Astrocyte of the cerebellum (primary cell): ENCODE measurements around the gene COL27A1.
A peak's percentile ranks its signal among the peaks of the same experiment; 100 is the strongest.

ENCODE experiments used
- DNase-seq: peaks from one replicate; pipeline ENCODE4 v3.0.0-alpha.2; 2011; ENCODE audit warnings: low read depth
- H3K4me3 ChIP-seq: 2 replicates; pipeline ENCODE4 v1.5.1; 2011; ENCODE audit warnings: mild to moderate bottlenecking, low read depth, low read length, moderate library complexity
- CTCF ChIP-seq: IDR thresholded peaks from 2 replicates; pipeline ENCODE4 v1.5.1; 2012; ENCODE audit warnings: low read length, low read depth, moderate library complexity, mild to moderate bottlenecking; ENCODE audit errors: missing control alignments
- in situ Hi-C: cut with HindIII; loops from 2 replicates; pipeline ENCODE4 v1.10.0; 2017; ENCODE audit warnings: low sequenced_read_pairs

Gene COL27A1

DNA sequence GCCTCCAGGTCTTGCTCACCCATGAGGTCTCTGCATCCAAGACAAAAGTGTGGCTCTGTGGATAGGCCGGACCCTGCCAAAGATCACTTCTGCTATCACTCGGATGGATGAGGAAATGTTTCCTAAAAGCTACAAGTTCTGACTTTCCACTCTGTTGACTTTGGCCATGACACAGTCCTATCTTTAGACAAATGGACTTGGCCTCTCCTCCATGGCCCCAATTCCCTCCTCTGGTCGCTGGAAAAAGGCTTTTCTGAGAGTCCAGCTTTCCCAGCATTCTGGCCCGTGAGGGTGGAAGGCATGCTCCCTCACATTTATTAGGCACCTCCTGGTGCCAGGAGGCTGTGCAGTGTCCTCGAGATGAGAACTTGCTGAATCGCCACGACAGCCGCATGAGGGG, 83.1 kb downstream of the COL27A1 start:
- in situ Hi-C loops = no loop called here
- no peak overlapping the region for H3K4me3 ChIP-seq
- TF ChIP-seq CTCF = no peak
- no peak for DNase-seq

DNA sequence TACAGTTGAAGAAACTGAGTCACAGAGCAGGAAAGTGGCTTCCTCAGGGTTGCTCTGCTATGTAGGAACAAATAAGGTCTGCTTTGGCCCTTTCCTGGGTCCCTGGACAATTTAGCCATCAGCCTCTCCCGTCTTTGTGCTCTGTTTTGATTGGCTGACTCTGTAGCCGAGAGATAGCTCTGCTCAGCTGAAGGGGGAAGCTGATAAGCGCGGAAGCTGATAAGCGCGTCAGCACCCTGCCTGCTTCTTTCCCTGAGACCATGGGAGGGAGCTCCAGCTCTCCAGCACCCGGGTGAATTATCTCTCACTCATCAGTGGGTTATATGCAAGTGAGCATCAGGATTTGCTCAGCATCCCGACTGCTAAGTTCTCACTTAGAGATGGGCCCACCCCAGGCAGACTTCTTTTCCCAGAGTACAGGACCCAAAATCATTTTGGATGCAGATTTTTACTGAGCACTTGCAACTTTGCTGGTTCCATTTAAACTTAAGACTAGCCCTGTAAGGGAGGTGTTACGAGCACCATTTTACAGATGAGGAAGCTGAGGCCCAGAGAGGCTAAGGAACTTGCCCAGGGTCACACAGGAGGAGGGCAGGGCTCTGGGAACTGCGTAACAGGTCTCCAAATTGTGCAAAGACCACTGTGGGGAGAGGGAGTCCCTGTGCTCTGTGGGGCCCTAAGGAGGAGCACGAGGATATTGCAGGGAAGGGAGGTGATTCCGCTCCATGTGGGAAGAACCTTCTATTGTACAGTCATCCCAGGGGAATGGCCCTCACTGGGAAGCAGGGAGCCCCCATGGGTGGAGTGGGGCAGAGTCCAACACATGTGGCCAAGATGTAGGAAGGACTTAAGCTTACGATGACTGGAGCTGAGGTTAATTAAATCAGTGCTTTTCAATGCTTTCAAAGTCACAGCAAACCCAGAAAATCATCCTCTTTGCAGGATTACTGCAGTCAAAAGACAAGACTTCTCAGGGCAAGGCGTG, 83.8 kb downstream of the COL27A1 start:
- DNase-seq = no peak
- in situ Hi-C loops = no loop called here

DNA sequence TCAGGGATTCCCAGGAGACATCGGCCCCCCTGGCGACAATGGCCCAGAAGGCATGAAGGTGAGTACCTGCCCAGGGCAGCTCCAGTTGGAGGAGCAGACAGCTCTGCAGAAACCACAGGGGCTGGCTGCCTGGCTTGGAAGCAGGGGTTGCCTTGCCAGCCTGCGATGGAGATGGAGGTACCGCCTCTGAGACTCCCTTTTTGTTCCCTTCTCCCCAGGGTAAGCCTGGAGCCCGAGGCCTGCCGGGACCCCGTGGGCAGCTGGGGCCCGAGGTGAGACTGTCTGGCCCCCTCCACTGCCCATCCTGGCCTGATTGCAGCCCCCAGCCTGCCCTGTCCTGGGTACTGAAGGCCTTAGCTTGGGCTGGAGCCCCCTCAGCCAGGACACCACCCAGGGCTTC, 84.9 kb downstream of the COL27A1 start:
- TF ChIP-seq CTCF = no peak
- in situ Hi-C loops = no loop called here
- DNase-seq = no peak
- H3K4me3 ChIP-seq = no peak overlapping the region

More for the DNA sequence above, 83.8 kb downstream of the COL27A1 start:
- peak; percentile 47 for TF ChIP-seq CTCF
- H3K4me3 ChIP-seq = no peak overlapping the region

- H3K4me3 ChIP-seq = no peak overlapping the region
- TF ChIP-seq CTCF = no peak
- no peak for DNase-seq
- in situ Hi-C loops = no loop called here
These were observed 85.6 kb downstream of the COL27A1 start for GRCh38 chr9:114240647-114241558.

DNA sequence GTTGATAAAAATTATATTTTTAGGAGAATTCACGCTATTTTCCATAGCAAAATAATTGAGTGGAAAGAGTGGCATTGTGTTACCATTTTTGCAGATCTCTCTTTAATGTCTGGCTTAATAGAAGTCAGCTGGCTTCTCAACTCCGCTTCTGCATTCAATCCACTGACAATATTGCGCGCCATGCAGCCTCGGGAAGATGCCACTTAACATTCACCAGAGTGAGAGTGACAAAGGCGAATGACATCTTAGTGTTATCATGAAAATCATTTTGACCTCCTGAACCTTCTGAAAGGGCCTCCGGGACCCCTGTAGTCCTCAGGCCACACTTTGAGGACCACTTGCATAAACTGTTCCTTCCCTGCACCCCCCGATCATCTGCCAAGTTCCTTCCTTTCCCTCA, 87.5 kb downstream of the COL27A1 start:
- no peak overlapping the region for H3K4me3 ChIP-seq
- in situ Hi-C loops = no loop called here
- no peak for TF ChIP-seq CTCF
- no peak for DNase-seq

GRCh38 chr9:114243240-114243639, 87.9 kb downstream of the COL27A1 start:
- no peak for DNase-seq
- in situ Hi-C loops = no loop called here
- no peak overlapping the region for H3K4me3 ChIP-seq
- no peak for TF ChIP-seq CTCF
